Neural cell (in vitro differentiated cells): ENCODE results near the gene MAMDC2.

ENCODE experiments used
- CTCF ChIP-seq: fragments of 450-650 bp; IDR thresholded peaks from 2 replicates; pipeline ENCODE4 v1.5.1; 2014; ENCODE audit warnings: antibody characterized with exemption, mild to moderate bottlenecking, moderate library complexity; ENCODE audit not compliant: poor library complexity, severe bottlenecking
- EP300 ChIP-seq: fragments of 450-650 bp; conservative IDR thresholded peaks from 2 replicates; pipeline ENCODE4 v1.6.1; 2014; ENCODE audit warnings: antibody characterized with exemption, mild to moderate bottlenecking, moderate library complexity; ENCODE audit not compliant: poor library complexity, severe bottlenecking
- EZH2 ChIP-seq: fragments of 200-600, 300-800 bp; shearing (Covaris generic), sonication (generic); IDR thresholded peaks from 2 replicates; pipeline ENCODE4 v1.6.1; 2014; ENCODE audit warnings: antibody characterized with exemption, low read length, borderline replicate concordance, mild to moderate bottlenecking; ENCODE audit not compliant: insufficient read depth, poor library complexity, severe bottlenecking
- MXI1 ChIP-seq: fragments of 450-650 bp; conservative IDR thresholded peaks from 2 replicates; pipeline ENCODE4 v1.6.1; 2014; ENCODE audit warnings: antibody characterized with exemption, mild to moderate bottlenecking; ENCODE audit not compliant: poor library complexity, severe bottlenecking
- POLR2AphosphoS5 ChIP-seq: IDR thresholded peaks from 2 replicates; pipeline ENCODE4 v1.6.1; 2012
- SMC3 ChIP-seq: fragments of 450-650 bp; conservative IDR thresholded peaks from 2 replicates; pipeline ENCODE4 v1.6.1; 2014; ENCODE audit warnings: antibody characterized with exemption, mild to moderate bottlenecking, moderate library complexity; ENCODE audit not compliant: poor library complexity
- TAF1 ChIP-seq: IDR thresholded peaks from 2 replicates; pipeline ENCODE4 v1.6.1; 2012; ENCODE audit warnings: low read depth
- TF ChIP-seq, protein P1 (sequence below): IDR thresholded peaks from 2 replicates; pipeline ENCODE4 v1.6.1; 2012; ENCODE audit warnings: borderline replicate concordance

GRCh38 chr9:70257991-70258691 lies 214.5 kb downstream of the MAMDC2 start:
- TF ChIP-seq CTCF (no peak), EP300 (no peak), EZH2 (no peak), TAF1 (no peak), POLR2AphosphoS5 (no peak), SMC3 (no peak), MXI1 (no peak)
- TF ChIP-seq, protein P1, sequence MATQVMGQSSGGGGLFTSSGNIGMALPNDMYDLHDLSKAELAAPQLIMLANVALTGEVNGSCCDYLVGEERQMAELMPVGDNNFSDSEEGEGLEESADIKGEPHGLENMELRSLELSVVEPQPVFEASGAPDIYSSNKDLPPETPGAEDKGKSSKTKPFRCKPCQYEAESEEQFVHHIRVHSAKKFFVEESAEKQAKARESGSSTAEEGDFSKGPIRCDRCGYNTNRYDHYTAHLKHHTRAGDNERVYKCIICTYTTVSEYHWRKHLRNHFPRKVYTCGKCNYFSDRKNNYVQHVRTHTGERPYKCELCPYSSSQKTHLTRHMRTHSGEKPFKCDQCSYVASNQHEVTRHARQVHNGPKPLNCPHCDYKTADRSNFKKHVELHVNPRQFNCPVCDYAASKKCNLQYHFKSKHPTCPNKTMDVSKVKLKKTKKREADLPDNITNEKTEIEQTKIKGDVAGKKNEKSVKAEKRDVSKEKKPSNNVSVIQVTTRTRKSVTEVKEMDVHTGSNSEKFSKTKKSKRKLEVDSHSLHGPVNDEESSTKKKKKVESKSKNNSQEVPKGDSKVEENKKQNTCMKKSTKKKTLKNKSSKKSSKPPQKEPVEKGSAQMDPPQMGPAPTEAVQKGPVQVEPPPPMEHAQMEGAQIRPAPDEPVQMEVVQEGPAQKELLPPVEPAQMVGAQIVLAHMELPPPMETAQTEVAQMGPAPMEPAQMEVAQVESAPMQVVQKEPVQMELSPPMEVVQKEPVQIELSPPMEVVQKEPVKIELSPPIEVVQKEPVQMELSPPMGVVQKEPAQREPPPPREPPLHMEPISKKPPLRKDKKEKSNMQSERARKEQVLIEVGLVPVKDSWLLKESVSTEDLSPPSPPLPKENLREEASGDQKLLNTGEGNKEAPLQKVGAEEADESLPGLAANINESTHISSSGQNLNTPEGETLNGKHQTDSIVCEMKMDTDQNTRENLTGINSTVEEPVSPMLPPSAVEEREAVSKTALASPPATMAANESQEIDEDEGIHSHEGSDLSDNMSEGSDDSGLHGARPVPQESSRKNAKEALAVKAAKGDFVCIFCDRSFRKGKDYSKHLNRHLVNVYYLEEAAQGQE, result no peak
